NCI-H82 (cell line): Measurements from ENCODE around the gene MDFIC.

Experiments
- DNase-seq: peaks from one replicate; lab custom pipeline; 2025; lab: John Stamatoyannopoulos, UW

The MDFIC gene

GRCh38 chr7:114953724-114954123 lies 31.8 kb downstream of the MDFIC start:
- DNase-seq = no peak

GRCh38 chr7:114956702-114957101 lies 34.8 kb downstream of the MDFIC start:
- DNase-seq = no peak

- no peak for DNase-seq
These were observed 35.5 kb downstream of the MDFIC start for GRCh38 chr7:114957444-114957843.

- no peak for DNase-seq
These were observed 38.0 kb downstream of the MDFIC start for GRCh38 chr7:114959931-114960330.

- no peak for DNase-seq
These were observed 40.5 kb downstream of the MDFIC start for GRCh38 chr7:114962441-114962840.

GRCh38 chr7:114966156-114966555 lies 44.3 kb downstream of the MDFIC start:
- DNase-seq = no peak

GRCh38 chr7:114969096-114969495 lies 47.2 kb downstream of the MDFIC start:
- no peak for DNase-seq

- no peak for DNase-seq
These were observed 48.4 kb downstream of the MDFIC start for GRCh38 chr7:114970308-114970707.

GRCh38 chr7:114970732-114971131 lies 48.8 kb downstream of the MDFIC start:
- no peak for DNase-seq

- DNase-seq = no peak
These were observed 50.7 kb downstream of the MDFIC start for GRCh38 chr7:114972567-114972966.

GRCh38 chr7:114973147-114973546 lies 51.3 kb downstream of the MDFIC start:
- DNase-seq = no peak

- no peak for DNase-seq
These were observed 53.5 kb downstream of the MDFIC start for GRCh38 chr7:114975401-114975800.

- no peak for DNase-seq
These were observed 54.8 kb downstream of the MDFIC start for GRCh38 chr7:114976666-114977065.

GRCh38 chr7:114977277-114977676 lies 55.4 kb downstream of the MDFIC start:
- DNase-seq = no peak

- DNase-seq = no peak
These were observed 57.5 kb downstream of the MDFIC start for GRCh38 chr7:114979388-114979787.

- no peak for DNase-seq
These were observed 58.1 kb downstream of the MDFIC start for GRCh38 chr7:114979803-114980507.

- no peak for DNase-seq
These were observed 59.4 kb downstream of the MDFIC start for GRCh38 chr7:114981323-114981722.

- no peak for DNase-seq
These were observed 63.3 kb downstream of the MDFIC start for GRCh38 chr7:114985116-114985715.

- DNase-seq = peak; percentile 55
These were observed 64.6 kb downstream of the MDFIC start for GRCh38 chr7:114986190-114987180.

- DNase-seq = no peak
These were observed 66.1 kb downstream of the MDFIC start for GRCh38 chr7:114988026-114988425.

GRCh38 chr7:114988755-114989375 lies 67.0 kb downstream of the MDFIC start:
- DNase-seq = no peak

- DNase-seq = no peak
These were observed 67.6 kb downstream of the MDFIC start for GRCh38 chr7:114989531-114989930.
